HUDEP-2 (cell line): ENCODE results near the gene GALNT18.

Experiments
- DNase-seq, 76 experiments: peaks; one replicate each; lab custom pipeline; 2025; ENCODE audit not compliant: unreplicated experiment in 76 of 76; lab: John Stamatoyannopoulos, UW

The GALNT18 gene

GRCh38 chr11:11260903-11261302, 360.9 kb downstream of the GALNT18 start:
- DNase-seq: no peak

- DNase-seq: no peak
Measured at GRCh38 chr11:11253995-11254394, 367.8 kb downstream of the GALNT18 start.

GRCh38 chr11:11253497-11253896, 368.3 kb downstream of the GALNT18 start:
- no peak for DNase-seq

GRCh38 chr11:11252403-11252802, 369.4 kb downstream of the GALNT18 start:
- no peak for DNase-seq

GRCh38 chr11:11251394-11251970, 370.3 kb downstream of the GALNT18 start:
- no peak for DNase-seq

- DNase-seq: no peak
Measured at GRCh38 chr11:11250470-11250869, 371.3 kb downstream of the GALNT18 start.

- DNase-seq: no peak
Measured at GRCh38 chr11:11247576-11247975, 374.2 kb downstream of the GALNT18 start.

GRCh38 chr11:11247086-11247485, 374.7 kb downstream of the GALNT18 start:
- DNase-seq: no peak

- DNase-seq: no peak
Measured at GRCh38 chr11:11246166-11246565, 375.6 kb downstream of the GALNT18 start.

- DNase-seq: no peak
Measured at GRCh38 chr11:11245453-11245852, 376.4 kb downstream of the GALNT18 start.

- no peak for DNase-seq
Measured at GRCh38 chr11:11244470-11245080, 377.2 kb downstream of the GALNT18 start.

- DNase-seq: peak in 3 of 76 experiments; percentile 1 to 23 (median 1)
Measured at GRCh38 chr11:11243590-11244469, 378.0 kb downstream of the GALNT18 start.

GRCh38 chr11:11243209-11243589, 378.6 kb downstream of the GALNT18 start:
- DNase-seq: no peak

- no peak for DNase-seq
Measured at GRCh38 chr11:11241284-11241683, 380.5 kb downstream of the GALNT18 start.

- no peak for DNase-seq
Measured at GRCh38 chr11:11239959-11240358, 381.8 kb downstream of the GALNT18 start.

- DNase-seq: no peak
Measured at GRCh38 chr11:11237070-11237832, 384.6 kb downstream of the GALNT18 start.

- DNase-seq: no peak
Measured at GRCh38 chr11:11236498-11237059, 385.2 kb downstream of the GALNT18 start.

GRCh38 chr11:11231763-11232162, 390.0 kb downstream of the GALNT18 start:
- DNase-seq: no peak

GRCh38 chr11:11230802-11231562, 390.8 kb downstream of the GALNT18 start:
- DNase-seq: peak in 12 of 76 experiments; percentile 1 to 29 (median 9)

GRCh38 chr11:11230087-11230486, 391.7 kb downstream of the GALNT18 start:
- DNase-seq: no peak
